Upper lobe of left lung (tissue), 4 donors: ENCODE data around the gene ATF5.

ENCODE experiments used
- CTCF ChIP-seq, 6 experiments: fragments of 450-650 bp in 4 of 6; fragments of 200-600 bp in 2 of 6; sonication (generic) in 2 of 6; IDR thresholded peaks; one replicate each; pipeline ENCODE4 v1.5.1; 2016 to 2019; ENCODE audit warnings: antibody characterized with exemption in 6 of 6
- EP300 ChIP-seq, 4 donors: sonication (generic); formaldehyde crosslinking; IDR thresholded peaks; one replicate each; pipeline ENCODE4 v1.5.1; 2017; ENCODE audit warnings: antibody characterized with exemption in 4 of 4, control low read depth in 2 of 4
- POLR2A ChIP-seq, 4 donors: fragments of 450-650 bp; IDR thresholded peaks; one replicate each; pipeline ENCODE4 v1.5.1; 2016 to 2017; ENCODE audit warnings: antibody characterized with exemption in 4 of 4, mild to moderate bottlenecking in 2 of 4
- POLR2AphosphoS5 ChIP-seq, 2 donors: sonication (generic); formaldehyde crosslinking; IDR thresholded peaks; one replicate each; pipeline ENCODE4 v1.5.1; 2017; ENCODE audit warnings: antibody characterized with exemption in 2 of 2

- TF ChIP-seq CTCF (IDR thresholded peaks at IDR 0.05) = no peak
- no peak for TF ChIP-seq POLR2A (IDR thresholded peaks at IDR 0.05)
- no peak for TF ChIP-seq EP300 (IDR thresholded peaks at IDR 0.05)
- TF ChIP-seq POLR2AphosphoS5 (IDR thresholded peaks at IDR 0.05) = no peak
These were observed 2.5 kb downstream of the ATF5 start for GRCh38 chr19:49931293-49932040.
